GM19238 (cell line): ENCODE data around the gene MMP26.

Experiments used
- DNase-seq: peaks from one replicate; pipeline ENCODE4 v3.0.0; 2011; ENCODE audit warnings: low spot score; ENCODE audit not compliant: insufficient read length

MMP26 gene

DNA sequence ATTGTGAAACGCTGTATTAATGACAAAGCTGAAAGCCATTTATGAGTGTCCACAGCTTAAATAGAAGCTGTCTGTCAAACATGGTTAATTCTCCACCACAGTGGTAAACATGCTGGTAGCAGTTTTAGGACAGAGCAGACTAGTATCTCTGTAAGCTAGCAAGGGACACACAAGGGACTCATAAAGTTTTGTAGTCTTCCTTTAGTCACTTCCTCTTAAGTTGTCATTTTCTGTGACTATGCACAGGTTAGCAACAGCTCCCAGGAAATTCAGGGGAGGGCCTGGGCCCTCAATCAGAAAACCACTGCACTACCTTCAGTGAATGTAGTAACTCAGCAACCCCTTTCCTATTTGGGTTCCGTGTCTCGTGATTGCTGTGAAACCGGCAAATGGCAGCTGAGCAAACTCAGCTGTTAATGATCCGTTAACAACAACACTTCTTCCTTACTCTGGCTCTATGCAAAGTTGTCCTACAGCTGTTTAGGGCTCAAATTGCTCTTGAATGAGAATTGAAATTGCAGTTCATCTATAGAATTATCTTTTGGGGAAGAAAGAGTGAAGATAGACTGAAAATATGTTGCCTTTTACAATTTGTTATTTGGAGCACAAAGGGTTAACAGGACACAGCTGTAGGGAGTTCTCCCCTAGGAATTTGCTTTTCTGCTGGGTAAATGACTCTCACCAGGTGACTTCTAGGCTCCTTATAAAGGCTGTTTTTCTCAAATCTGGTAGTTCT is at the start of gene MMP26:
Gene MMP26, plus strand, starts transcription at position 731 of the 736 bp plus-strand sequence.
- DNase-seq, result no peak

GRCh38 chr11:4658629-4659445 is 45.7 kb upstream of the MMP26 start:
- no peak for DNase-seq

DNA sequence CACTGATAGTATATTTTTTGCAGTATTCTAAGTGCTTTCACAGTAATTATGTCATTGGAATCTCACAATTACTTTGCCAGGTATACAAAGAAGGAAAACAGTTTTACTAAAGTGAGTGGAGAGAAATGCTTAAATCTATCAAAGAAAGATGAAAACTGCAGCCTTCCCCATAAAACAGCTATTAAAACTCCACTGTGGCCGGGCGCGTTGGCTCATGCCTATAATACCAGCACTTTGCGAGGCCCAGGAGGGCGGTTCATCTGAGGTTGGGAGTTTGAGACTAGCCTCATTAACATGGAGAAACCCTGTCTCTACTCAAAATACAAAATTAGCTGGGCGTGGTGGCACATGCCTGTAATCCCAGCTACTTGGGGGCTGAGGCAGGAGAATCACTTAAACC is 41.7 kb upstream of the MMP26 start:
- DNase-seq, result no peak

GRCh38 chr11:4664183-4664582 is 40.4 kb upstream of the MMP26 start:
- DNase-seq, result no peak

DNA sequence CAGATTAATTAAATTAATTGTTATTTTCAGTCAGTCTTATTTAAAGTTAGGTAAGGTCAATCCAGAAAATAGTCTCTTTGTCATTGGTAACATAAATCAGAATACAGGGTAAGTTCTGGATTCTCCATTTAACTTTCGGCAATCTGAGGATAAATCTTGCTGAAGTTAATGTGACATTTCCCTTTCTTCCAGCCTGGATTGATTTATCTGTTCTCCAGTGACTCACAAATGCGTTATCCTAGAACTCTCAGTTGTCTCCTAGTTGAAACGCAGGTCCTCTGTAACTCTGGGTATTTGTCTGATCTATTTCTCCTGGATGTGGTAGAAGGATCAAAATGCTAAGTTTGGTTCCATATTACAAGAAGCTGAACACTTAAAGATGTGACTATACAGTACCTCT is 39.8 kb upstream of the MMP26 start:
- DNase-seq, result no peak

GRCh38 chr11:4665424-4665823 is 39.2 kb upstream of the MMP26 start:
- no peak for DNase-seq

- DNase-seq, result no peak
Measured at GRCh38 chr11:4671741-4672140, 32.8 kb upstream of the MMP26 start.

DNA sequence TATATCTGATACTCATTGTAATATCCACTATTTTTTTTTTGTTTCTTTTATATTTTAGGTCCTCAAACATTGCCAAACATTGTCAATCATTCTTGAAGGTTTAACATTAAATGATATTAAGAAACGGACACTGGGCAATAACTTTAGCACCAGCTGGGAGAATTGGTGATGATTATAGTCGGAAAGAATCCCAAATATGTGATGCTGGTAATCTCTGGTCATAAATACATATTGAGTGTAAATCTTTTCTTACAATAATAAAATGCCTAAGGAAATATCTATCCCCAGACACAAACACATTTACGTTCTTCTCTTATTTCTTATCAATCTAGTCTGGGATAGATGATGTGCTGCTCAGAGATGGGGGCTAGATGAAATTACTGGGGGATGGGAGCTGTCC is 32.1 kb upstream of the MMP26 start:
- DNase-seq, result no peak

DNA sequence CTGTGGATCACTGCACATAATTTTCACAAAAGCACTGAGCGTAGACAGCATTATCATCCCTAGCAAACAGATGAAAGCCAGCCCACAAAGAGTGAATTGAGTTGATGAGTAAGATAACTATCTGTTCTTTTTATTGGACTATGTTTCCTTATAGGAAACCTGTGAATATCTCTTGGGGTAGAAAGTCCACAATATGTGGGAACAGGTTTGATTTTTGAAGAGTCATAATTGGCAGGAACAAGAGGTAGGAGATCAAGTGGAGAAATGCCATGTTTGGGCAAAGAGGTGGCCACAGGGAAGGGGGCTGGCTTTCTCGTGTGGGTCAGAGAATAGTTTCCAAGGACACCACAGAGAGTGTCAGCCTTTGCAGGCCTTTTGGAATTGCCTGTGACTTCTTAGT is 30.8 kb upstream of the MMP26 start:
- DNase-seq, result no peak

DNA sequence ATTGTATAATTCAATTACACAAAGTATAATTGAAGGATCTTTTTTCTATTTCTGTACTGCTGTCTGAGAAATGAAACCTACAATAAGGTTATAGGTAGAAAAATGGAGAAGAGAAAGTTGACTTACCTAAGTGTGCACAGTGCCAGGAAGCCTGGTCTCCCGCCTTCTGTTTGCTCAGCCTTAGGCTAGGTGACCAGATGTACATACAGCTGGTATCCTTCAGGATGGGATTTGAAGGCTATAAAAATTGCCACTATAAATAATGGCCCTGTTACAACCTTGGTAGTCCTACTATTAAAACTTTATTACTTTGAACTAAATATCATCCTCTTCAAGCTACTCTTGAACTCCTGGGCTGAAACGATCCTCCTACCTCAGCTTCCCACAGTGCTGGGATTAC is 26.6 kb upstream of the MMP26 start:
- no peak for DNase-seq

GRCh38 chr11:4680341-4680740 is 24.2 kb upstream of the MMP26 start:
- DNase-seq, result no peak

GRCh38 chr11:4682623-4683419 is 21.8 kb upstream of the MMP26 start:
- DNase-seq, result no peak

DNA sequence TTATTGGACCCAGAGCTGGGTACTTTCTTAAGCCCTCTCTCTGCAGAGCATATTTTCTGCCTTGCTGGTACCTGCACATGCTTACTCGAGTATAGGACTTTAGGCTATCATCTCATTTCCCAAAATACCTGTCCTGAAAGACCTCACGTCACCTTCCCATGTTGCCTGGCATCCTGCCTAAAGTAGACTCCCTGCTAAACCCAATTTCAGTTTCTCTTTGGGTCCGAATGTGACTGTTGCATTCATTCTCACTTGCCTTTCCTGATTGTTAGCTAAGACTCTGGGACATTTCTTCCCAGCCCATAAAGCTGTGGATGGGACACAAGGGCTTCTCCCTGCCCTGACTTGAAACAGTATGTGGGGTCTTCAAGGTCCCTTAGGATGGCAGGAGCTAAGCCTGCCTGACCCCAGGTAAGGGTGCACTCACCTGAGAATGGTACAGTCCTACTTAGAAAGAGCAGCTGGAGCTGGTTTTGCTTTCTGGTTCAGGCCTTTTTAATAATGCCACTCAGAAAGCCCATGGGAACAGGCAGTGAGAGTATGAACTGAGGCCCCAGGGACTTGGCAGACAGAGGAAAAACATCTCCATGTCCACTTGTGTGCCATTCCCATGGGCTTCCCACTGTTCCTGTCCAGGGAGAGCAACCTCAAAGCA is 19.8 kb upstream of the MMP26 start:
- DNase-seq, result no peak

DNA sequence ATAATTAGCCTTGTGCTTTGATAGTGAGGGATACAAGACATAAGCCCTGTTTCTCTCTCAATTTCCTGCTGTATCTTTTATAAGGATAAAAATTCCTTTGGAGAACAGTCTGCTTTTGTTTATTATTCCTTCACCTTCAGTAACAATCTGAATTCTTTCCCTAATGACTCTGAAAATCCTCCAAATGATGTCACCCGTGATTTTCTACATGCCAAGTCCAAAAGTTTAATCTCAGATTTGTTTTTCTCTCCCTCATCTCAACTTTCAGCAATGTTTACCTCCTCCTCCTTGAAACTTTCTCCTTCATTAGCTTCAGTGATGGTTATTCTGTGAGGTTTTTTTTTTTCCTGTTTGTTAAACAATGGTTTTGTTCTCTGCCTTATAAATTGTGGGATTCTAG is 9.1 kb upstream of the MMP26 start:
- DNase-seq, result no peak

GRCh38 chr11:4697585-4697984 is 7.0 kb upstream of the MMP26 start, which contains the start of gene OR51E2:
Gene OR51E2, minus strand, starts transcription at chr11:4697853. Its CDS starts 15,142 bp downstream, at chr11:4682711.
- no peak for DNase-seq

- peak; percentile 6 for DNase-seq
Measured at GRCh38 chr11:4699697-4700435, 4.7 kb upstream of the MMP26 start.

GRCh38 chr11:4700436-4700820 is 4.2 kb upstream of the MMP26 start:
- no peak for DNase-seq

GRCh38 chr11:4704790-4705334 is 278 bp downstream of the MMP26 start:
- DNase-seq, result no peak

GRCh38 chr11:4713241-4713640 is 8.7 kb downstream of the MMP26 start:
- DNase-seq, result no peak

GRCh38 chr11:4714300-4714699 is 9.7 kb downstream of the MMP26 start:
- no peak for DNase-seq
